Measurements from ENCODE around the gene GRM8.

- TF ChIP-seq, protein P1, sequence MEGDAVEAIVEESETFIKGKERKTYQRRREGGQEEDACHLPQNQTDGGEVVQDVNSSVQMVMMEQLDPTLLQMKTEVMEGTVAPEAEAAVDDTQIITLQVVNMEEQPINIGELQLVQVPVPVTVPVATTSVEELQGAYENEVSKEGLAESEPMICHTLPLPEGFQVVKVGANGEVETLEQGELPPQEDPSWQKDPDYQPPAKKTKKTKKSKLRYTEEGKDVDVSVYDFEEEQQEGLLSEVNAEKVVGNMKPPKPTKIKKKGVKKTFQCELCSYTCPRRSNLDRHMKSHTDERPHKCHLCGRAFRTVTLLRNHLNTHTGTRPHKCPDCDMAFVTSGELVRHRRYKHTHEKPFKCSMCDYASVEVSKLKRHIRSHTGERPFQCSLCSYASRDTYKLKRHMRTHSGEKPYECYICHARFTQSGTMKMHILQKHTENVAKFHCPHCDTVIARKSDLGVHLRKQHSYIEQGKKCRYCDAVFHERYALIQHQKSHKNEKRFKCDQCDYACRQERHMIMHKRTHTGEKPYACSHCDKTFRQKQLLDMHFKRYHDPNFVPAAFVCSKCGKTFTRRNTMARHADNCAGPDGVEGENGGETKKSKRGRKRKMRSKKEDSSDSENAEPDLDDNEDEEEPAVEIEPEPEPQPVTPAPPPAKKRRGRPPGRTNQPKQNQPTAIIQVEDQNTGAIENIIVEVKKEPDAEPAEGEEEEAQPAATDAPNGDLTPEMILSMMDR (IDR thresholded peaks at IDR 0.05; ENCODE audit: insufficient read depth, low read depth, low read length), result no peak
- no peak for TF ChIP-seq EZH2 (IDR thresholded peaks at IDR 0.05; ENCODE audit: insufficient read depth, low read length)
These were observed 34.4 kb upstream of the GRM8 start for GRCh38 chr7:127287133-127287532.

Measured in astrocyte (in vitro differentiated cells and primary cell).